Retinal pigment epithelial cell (primary cell): ENCODE measurements around the gene LCTL.

ENCODE experiments used
- DNase-seq: peaks from one replicate; pipeline ENCODE4 v3.0.0-alpha.2; 2010; ENCODE audit warnings: low read depth
- H3K4me3 ChIP-seq: 2 replicates; pipeline ENCODE4 v1.5.1; 2011; ENCODE audit warnings: mild to moderate bottlenecking, low read length, control low read depth, moderate library complexity
- CTCF ChIP-seq: conservative IDR thresholded peaks from 2 replicates; pipeline ENCODE4 v1.5.1; 2011; ENCODE audit warnings: low read depth, low read length, control low read depth, inconsistent platforms

The LCTL gene

GRCh38 chr15:66565141-66565641 is 607 bp downstream of the LCTL start:
- no peak overlapping the region for H3K4me3 ChIP-seq
- no peak for TF ChIP-seq CTCF
- no peak for DNase-seq

GRCh38 chr15:66564136-66565041 is 1.4 kb downstream of the LCTL start:
- no peak for DNase-seq
- H3K4me3 ChIP-seq = no peak overlapping the region
- TF ChIP-seq CTCF = no peak

GRCh38 chr15:66563566-66564110 is 2.2 kb downstream of the LCTL start:
- H3K4me3 ChIP-seq = no peak overlapping the region
- no peak for TF ChIP-seq CTCF
- DNase-seq = no peak

- TF ChIP-seq CTCF = no peak
- no peak overlapping the region for H3K4me3 ChIP-seq
- DNase-seq = no peak
These were observed 2.7 kb downstream of the LCTL start for GRCh38 chr15:66563126-66563525.

- TF ChIP-seq CTCF = no peak
- H3K4me3 ChIP-seq = no peak overlapping the region
- no peak for DNase-seq
These were observed 4.8 kb downstream of the LCTL start for GRCh38 chr15:66560856-66561525.

GRCh38 chr15:66558271-66558670 is 7.5 kb downstream of the LCTL start:
- DNase-seq = no peak
- TF ChIP-seq CTCF = no peak
- no peak overlapping the region for H3K4me3 ChIP-seq
